Endothelial cell of umbilical vein (primary cell): Measurements from ENCODE around the gene MPV17. TPM values are rescaled to one million over a fixed set of nuclear protein-coding genes. Genes with fewer than 3 reads are reported as not detected.
A peak's percentile ranks its signal among the peaks of the same experiment; 100 is the strongest.

Experiments
- BruUV-seq: library from RNA; stranded (reverse); fragments of 400-500 nt; replicated peaks from 2 replicates; lab custom pipeline; 2021; lab: Mats Ljungman, UMichigan
- CTCF ChIA-PET: fragments of 300-600, 350-600 bp; sonication (Branson Sonifier 250); formaldehyde crosslinking; loops from one replicate; lab custom pipeline; 2021; ENCODE audit warnings: antibody characterized with exemption, inconsistent platforms; lab: Charles Lee
- POLR2A ChIA-PET: fragments of 300-600, 350-600 bp; sonication (Branson Sonifier 250); formaldehyde crosslinking; loops from one replicate; lab custom pipeline; 2021; ENCODE audit warnings: antibody characterized with exemption, inconsistent platforms; lab: Charles Lee
- DNase-seq: peaks from one replicate; pipeline ENCODE4 v3.0.0-alpha.2; 2011; ENCODE audit warnings: low read depth, low spot score
- FAIRE-seq: peaks from 2 replicates; lab custom pipeline; 2011; peaks lifted over from hg19 to GRCh38; lab: Jason Lieb, UNC
- H2AFZ ChIP-seq: 2 replicates; pipeline ENCODE4 v1.6.0; 2012; ENCODE audit warnings: low read depth, low read length, control low read depth, inconsistent platforms
- H3K27ac ChIP-seq: 2 replicates; pipeline ENCODE4 v1.5.1; 2011; ENCODE audit warnings: low read depth, mild to moderate bottlenecking, control low read depth, low read length, moderate library complexity; ENCODE audit not compliant: insufficient read depth
- H3K27me3 ChIP-seq, 2 experiments: 2 replicates each; pipeline versions ENCODE4 v1.6.0 to v1.6.1; 2011; ENCODE audit warnings: low read length in 2 of 2, mixed read lengths in 1 of 2; ENCODE audit not compliant: control insufficient read depth in 2 of 2, insufficient read depth in 2 of 2
- H3K36me3 ChIP-seq, 2 experiments: 2 replicates in 1 of 2; 3 replicates in 1 of 2; pipeline ENCODE4 v1.5.1; 2011; ENCODE audit warnings: low read length in 2 of 2, mild to moderate bottlenecking in 1 of 2, moderate library complexity in 1 of 2; ENCODE audit not compliant: control insufficient read depth in 2 of 2, insufficient read depth in 2 of 2; ENCODE audit errors: extremely low read depth in 1 of 2
- H3K4me1 ChIP-seq: 3 replicates; pipeline ENCODE4 v1.5.1; 2011; ENCODE audit warnings: mild to moderate bottlenecking, low read length; ENCODE audit not compliant: control insufficient read depth, insufficient read depth; ENCODE audit errors: extremely low read depth
- H3K4me2 ChIP-seq: 2 replicates; pipeline ENCODE4 v1.6.1; 2011; ENCODE audit warnings: low read length, control low read depth, mixed read lengths; ENCODE audit not compliant: insufficient read depth
- H3K4me3 ChIP-seq, 3 experiments: fragments of 200-600 bp in 1 of 3; sonication (generic), shearing (Covaris generic) in 1 of 3; replicated peaks in 1 of 3; 2 replicates each; pipeline ENCODE4 v1.5.1; 2011 to 2016; ENCODE audit warnings: control low read depth in 3 of 3, low read length in 3 of 3, mild to moderate bottlenecking in 2 of 3, inconsistent platforms in 1 of 3, low read depth in 1 of 3, moderate library complexity in 1 of 3; ENCODE audit not compliant: insufficient read depth in 1 of 3
- H3K79me2 ChIP-seq: 2 replicates; pipeline ENCODE4 v1.6.0; 2012; ENCODE audit warnings: low read length, inconsistent platforms; ENCODE audit not compliant: control insufficient read depth, insufficient read depth
- H3K9ac ChIP-seq: replicated peaks from 2 replicates; pipeline ENCODE3; 2011; ENCODE audit warnings: low read length, control low read depth; ENCODE audit not compliant: insufficient read depth; ENCODE audit errors: extremely low read depth
- H3K9me1 ChIP-seq: replicated peaks from 3 replicates; pipeline ENCODE4 v1.6.0; 2011; ENCODE audit warnings: mild to moderate bottlenecking, low read length; ENCODE audit not compliant: control insufficient read depth, insufficient read depth; ENCODE audit errors: extremely low read depth
- H3K9me3 ChIP-seq: replicated peaks from 2 replicates; pipeline ENCODE4 v1.5.1; 2012; ENCODE audit warnings: low read length, inconsistent platforms; ENCODE audit not compliant: control insufficient read depth, insufficient read depth
- H4K20me1 ChIP-seq: replicated peaks from 2 replicates; pipeline ENCODE3; 2011; ENCODE audit warnings: mild to moderate bottlenecking, low read length; ENCODE audit not compliant: control insufficient read depth, insufficient read depth; ENCODE audit errors: extremely low read depth
- EZH2 ChIP-seq: IDR thresholded peaks from 2 replicates; pipeline ENCODE4 v1.6.1; 2012; ENCODE audit warnings: borderline replicate concordance, low read depth, mild to moderate bottlenecking, moderate library complexity, low read length, inconsistent platforms; ENCODE audit not compliant: severe bottlenecking
- GATA2 ChIP-seq: IDR thresholded peaks from 2 replicates; pipeline ENCODE4 v1.7.0; 2011; ENCODE audit warnings: low read depth, mild to moderate bottlenecking, moderate library complexity, mixed read lengths, low read length; ENCODE audit not compliant: insufficient read length, insufficient read depth
- dilution Hi-C: fragments of 300-500 bp; cut with MboI; formaldehyde crosslinking; loops from one replicate; pipeline ENCODE4 v1.15.0; 2019; ENCODE audit warnings: low sequenced_read_pairs; ENCODE audit not compliant: extremely low pct_ligation_motif_present
- intact Hi-C: fragments of 100-400 bp; cut with micrococcal nuclease; formaldehyde crosslinking; loops from one replicate; pipeline ENCODE4 v1.10.0; 2022
- polyA plus RNA-seq, 4 experiments: library from polyadenylated mRNA; depleted of rRNA in 3 of 4; stranded (reverse) in 3 of 4; unstranded in 1 of 4; fragments of >200 nt; gene quantifications; 2 replicates each; pipeline versions ENCODE4 v1.2.1 to v1.2.3, GENCODE V29; 2011 to 2012; ENCODE audit warnings: missing spikeins in 1 of 4
- total RNA-seq: library from RNA; stranded (reverse); gene quantifications from 2 replicates; pipeline ENCODE4 v1.2.3, GENCODE V29; 2021
- TF ChIP-seq, protein P1 (sequence below): IDR thresholded peaks from 2 replicates; pipeline ENCODE4 v1.6.1; 2011; ENCODE audit not compliant: insufficient read depth, insufficient read length

MPV17 gene
- total and polyA plus RNA-seq, 2 donors (not counting 3 experiments of a cell fraction or from before 2014, with no cell fraction given), result 74.7 to 267 TPM

DNA sequence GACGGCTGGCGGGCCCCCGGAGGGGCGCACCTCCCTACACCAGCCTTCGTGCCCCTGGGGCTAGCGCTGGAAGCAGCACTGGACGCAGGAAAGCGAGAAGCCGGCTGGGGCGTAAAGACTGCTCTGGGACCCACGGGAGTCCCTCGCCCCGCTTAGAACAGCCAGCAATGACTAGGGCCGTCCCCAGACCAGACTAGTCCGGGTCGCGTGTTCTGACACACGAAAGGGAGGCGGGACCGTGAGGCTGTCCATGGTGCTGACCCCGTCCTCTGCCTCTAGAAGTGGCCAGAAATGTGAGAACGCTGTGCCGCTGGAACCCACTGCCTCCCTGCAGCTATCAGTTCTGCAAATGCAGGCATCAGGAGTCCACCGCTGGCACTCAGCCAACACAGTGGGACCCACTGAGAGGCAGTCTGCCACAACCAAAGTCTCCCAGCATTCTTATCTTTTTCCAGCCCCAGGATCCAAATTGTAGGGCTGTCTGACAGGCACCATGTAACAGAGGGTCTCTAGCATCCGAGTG lies 14.5 kb downstream of the MPV17 start, which contains the start of gene UCN:
TSS of gene UCN (minus strand) at position 87 of the 523 bp plus-strand sequence. CDS start 550 bp downstream, outside the sequence.
- POLR2A ChIA-PET, result no interaction called here

DNA sequence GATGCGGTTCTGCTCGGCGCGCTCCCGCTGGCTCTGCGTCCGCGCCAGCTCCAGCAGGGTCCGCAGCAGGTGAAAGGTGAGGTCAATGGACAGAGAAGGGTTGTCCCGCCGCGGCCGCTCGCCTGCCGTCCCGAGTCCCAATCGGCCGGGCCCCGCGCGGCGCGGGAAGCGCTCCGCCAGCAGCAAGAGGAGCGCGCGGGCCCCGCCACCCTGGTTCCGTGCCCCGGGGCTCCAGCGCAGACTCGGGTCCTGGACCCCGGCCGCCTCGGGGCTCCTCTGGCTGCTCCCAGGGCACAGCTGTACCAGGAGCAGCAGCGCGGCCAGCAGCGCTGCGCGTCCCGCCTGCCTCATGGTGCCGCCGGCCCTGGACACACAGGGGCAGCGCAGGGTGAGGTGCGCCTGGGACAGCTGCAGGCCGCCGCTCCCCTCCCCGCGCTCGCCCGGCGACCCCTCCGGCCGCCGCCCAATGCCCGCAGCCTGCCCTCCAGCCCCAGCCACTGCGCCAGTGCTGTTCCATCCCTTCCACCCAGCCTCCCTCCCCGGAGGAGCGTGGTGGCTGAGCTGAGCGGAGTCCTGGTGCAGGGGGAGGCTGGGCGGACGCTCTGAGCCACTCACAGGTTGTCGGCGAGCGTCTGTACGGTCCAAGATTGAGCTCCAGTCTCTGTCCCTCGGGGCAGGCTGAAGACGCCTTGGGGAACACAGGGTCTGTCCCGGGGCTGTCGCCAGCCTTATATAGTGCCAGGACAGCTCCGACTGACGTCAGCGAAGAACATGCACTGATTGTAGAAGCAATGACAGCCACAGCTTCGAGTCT lies 15.1 kb downstream of the MPV17 start:
- POLR2A ChIA-PET, result interaction anchor here (0.6 kb wide), 1 partner anchor 131 kb away, joined by 3 read pairs; no protein-coding TSS in a partner anchor

More for the DNA sequence above, 14.5 kb downstream of the MPV17 start, which contains the start of gene UCN:
- intact Hi-C loops (no loop called here), dilution Hi-C loops (no loop called here)
- no peak within 1 kb of the TSS for H3K4me2 ChIP-seq
- DNase-seq (peak; percentile 40), FAIRE-seq (peak; percentile 18)
- no peak within 1 kb of the TSS for H2AFZ ChIP-seq
- H3K9me1 ChIP-seq, result no peaks in the 10 kb centered on the region
- H3K79me2 ChIP-seq, result no peaks in the 10 kb centered on the region
- no peaks in the 10 kb centered on the region for H4K20me1 ChIP-seq
- H3K27ac ChIP-seq, result no peak within 1 kb of the TSS
- peaks cover 3% of the 10 kb centered on the region for H3K4me1 ChIP-seq
- CTCF ChIA-PET, result no interaction called here
- BruUV-seq, result no TSS peak
- peaks cover 25 to 41% of the 10 kb centered on the region in 2 experiments for H3K27me3 ChIP-seq
- no peaks in the 10 kb centered on the region for H3K9me3 ChIP-seq
- no peak for TF ChIP-seq EZH2
- TF ChIP-seq, protein P1, sequence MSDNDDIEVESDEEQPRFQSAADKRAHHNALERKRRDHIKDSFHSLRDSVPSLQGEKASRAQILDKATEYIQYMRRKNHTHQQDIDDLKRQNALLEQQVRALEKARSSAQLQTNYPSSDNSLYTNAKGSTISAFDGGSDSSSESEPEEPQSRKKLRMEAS, result peak; percentile 22
- no peak within 1 kb of the TSS for H3K9ac ChIP-seq
- H3K4me3 ChIP-seq, result no peak within 1 kb of the TSS
- no peaks in the 10 kb centered on the region for H3K36me3 ChIP-seq

More for the DNA sequence above, 15.1 kb downstream of the MPV17 start:
- BruUV-seq, result no TSS peak
- Histone ChIP-seq H3K9ac (no peak overlapping the region), H3K4me1 (peaks cover 8% of the 10 kb centered on the region), H3K27ac (no peak overlapping the region), H3K79me2 (no peaks in the 10 kb centered on the region), H3K9me3 (no peaks in the 10 kb centered on the region), H3K9me1 (no peaks in the 10 kb centered on the region), H3K27me3 (peaks cover 25 to 41% of the 10 kb centered on the region in 2 experiments), H3K4me3 (no peak overlapping the region), H2AFZ (no peak overlapping the region), H3K36me3 (no peaks in the 10 kb centered on the region), H4K20me1 (no peaks in the 10 kb centered on the region), H3K4me2 (no peak overlapping the region)
- dilution Hi-C loops (no loop called here), intact Hi-C loops (no loop called here)
- CTCF ChIA-PET, result no interaction called here
- no peak for FAIRE-seq
- no peak for DNase-seq
- TF ChIP-seq GATA2 (no peak), EZH2 (peak; percentile 96)
- TF ChIP-seq, protein P1, result no peak
